H9 (cell line): ENCODE measurements around the gene IMMP2L. TPM values are rescaled to one million over a fixed set of nuclear protein-coding genes. Genes with fewer than 3 reads are reported as not detected.

ENCODE experiments used
- DNase-seq: peaks from one replicate; pipeline ENCODE4 v3.0.0-alpha.2; 2017
- H2AFZ ChIP-seq: one replicate; pipeline ENCODE4 v1.6.1; 2013; ENCODE audit warnings: mild to moderate bottlenecking, low read length, control low read depth, moderate library complexity
- H2AK5ac ChIP-seq: 2 replicates; pipeline ENCODE4 v1.6.1; 2013; ENCODE audit warnings: low read length, control low read depth, mixed read lengths; ENCODE audit not compliant: insufficient read length
- H2BK120ac ChIP-seq: one replicate; pipeline ENCODE4 v1.6.1; 2013; ENCODE audit warnings: low read depth, mild to moderate bottlenecking, low read length, control low read depth, inconsistent platforms; ENCODE audit not compliant: poor library complexity, severe bottlenecking
- H2BK12ac ChIP-seq: 2 replicates; pipeline ENCODE4 v1.6.1; 2013; ENCODE audit warnings: low read length, control low read depth, mixed read lengths, low read depth; ENCODE audit not compliant: insufficient read length
- H2BK15ac ChIP-seq: 2 replicates; pipeline ENCODE4 v1.6.1; 2013; ENCODE audit warnings: low read depth, low read length, control low read depth
- H2BK20ac ChIP-seq: one replicate; pipeline ENCODE4 v1.6.1; 2013; ENCODE audit warnings: low read depth, mild to moderate bottlenecking, low read length, control low read depth, inconsistent platforms; ENCODE audit not compliant: poor library complexity, severe bottlenecking
- H2BK5ac ChIP-seq: 2 replicates; pipeline ENCODE4 v1.6.1; 2013; ENCODE audit warnings: low read length, control low read depth, mixed read lengths; ENCODE audit not compliant: insufficient read length
- H3K14ac ChIP-seq: 2 replicates; pipeline ENCODE4 v1.6.1; 2013; ENCODE audit warnings: low read length, control low read depth; ENCODE audit not compliant: insufficient read depth
- H3K18ac ChIP-seq: 2 replicates; pipeline ENCODE4 v1.6.1; 2013; ENCODE audit warnings: low read depth, mild to moderate bottlenecking, mixed read lengths, low read length, control low read depth; ENCODE audit not compliant: insufficient read length
- H3K23ac ChIP-seq: 2 replicates; pipeline ENCODE4 v1.6.1; 2013; ENCODE audit warnings: low read length, control low read depth, mixed read lengths, low read depth; ENCODE audit not compliant: insufficient read length
- H3K23me2 ChIP-seq: 2 replicates; pipeline ENCODE4 v1.6.1; 2013; ENCODE audit warnings: low read depth, mild to moderate bottlenecking, mixed read lengths, low read length, control low read depth; ENCODE audit not compliant: insufficient read length, poor library complexity, severe bottlenecking
- H3K27ac ChIP-seq: 2 replicates; pipeline ENCODE4 v1.5.1; 2013; ENCODE audit warnings: low read length, control low read depth, mixed read lengths, low read depth; ENCODE audit not compliant: insufficient read length
- H3K27me3 ChIP-seq: 2 replicates; pipeline ENCODE4 v1.6.1; 2013; ENCODE audit warnings: low read length, control low read depth, inconsistent platforms; ENCODE audit not compliant: insufficient read depth
- H3K4ac ChIP-seq: 2 replicates; pipeline ENCODE4 v1.6.1; 2013; ENCODE audit warnings: low read depth, mild to moderate bottlenecking, control low read depth, inconsistent platforms, low read length, moderate library complexity
- H3K4me1 ChIP-seq: 2 replicates; pipeline ENCODE4 v1.6.1; 2013; ENCODE audit warnings: low read length, control low read depth, inconsistent platforms; ENCODE audit not compliant: insufficient read depth
- H3K4me2 ChIP-seq: 2 replicates; pipeline ENCODE4 v1.6.1; 2013; ENCODE audit warnings: low read length, control low read depth, mixed read lengths; ENCODE audit not compliant: insufficient read length, insufficient read depth
- H3K56ac ChIP-seq: 2 replicates; pipeline ENCODE4 v1.6.1; 2013; ENCODE audit warnings: low read depth, mild to moderate bottlenecking, mixed read lengths, low read length, control low read depth; ENCODE audit not compliant: insufficient read length
- H3K79me1 ChIP-seq: 2 replicates; pipeline ENCODE4 v1.6.1; 2013; ENCODE audit warnings: low read depth, mild to moderate bottlenecking, moderate library complexity, low read length, control low read depth, inconsistent platforms; ENCODE audit not compliant: insufficient read depth, poor library complexity, severe bottlenecking
- H3K79me2 ChIP-seq: 2 replicates; pipeline ENCODE4 v1.6.1; 2013; ENCODE audit warnings: low read length, control low read depth, inconsistent platforms; ENCODE audit not compliant: insufficient read depth
- H3K9ac ChIP-seq: 2 replicates; pipeline ENCODE4 v1.6.1; 2013; ENCODE audit warnings: low read length, control low read depth, mixed read lengths; ENCODE audit not compliant: insufficient read length; ENCODE audit errors: extremely low read depth
- H3K9me3 ChIP-seq: one replicate; pipeline ENCODE4 v1.6.1; 2013; ENCODE audit warnings: low read depth, low read length, inconsistent platforms; ENCODE audit not compliant: control insufficient read depth
- H3T11ph ChIP-seq: one replicate; pipeline ENCODE4 v1.6.1; 2013; ENCODE audit warnings: mild to moderate bottlenecking, low read length, control low read depth, inconsistent platforms
- H4K20me1 ChIP-seq: one replicate; pipeline ENCODE4 v1.6.1; 2013; ENCODE audit not compliant: control insufficient read depth, insufficient read length, insufficient read depth
- H4K5ac ChIP-seq: 2 replicates; pipeline ENCODE4 v1.6.1; 2013; ENCODE audit warnings: low read depth, mild to moderate bottlenecking, mixed read lengths, low read length, control low read depth; ENCODE audit not compliant: insufficient read length
- H4K8ac ChIP-seq: replicated peaks from 2 replicates; pipeline ENCODE4 v1.6.1; 2013; ENCODE audit warnings: low read length, control low read depth, mixed read lengths, low read depth; ENCODE audit not compliant: insufficient read length
- H4K91ac ChIP-seq: 2 replicates; pipeline ENCODE4 v1.6.1; 2013; ENCODE audit warnings: low read depth, mild to moderate bottlenecking, moderate library complexity, mixed read lengths, low read length, control low read depth; ENCODE audit not compliant: insufficient read length
- H3K27ac Mint-ChIP-seq, 3 experiments: 2 replicates in 2 of 3; 3 replicates in 1 of 3; pipeline ENCODE4 v1.8.0; 2020 to 2021; ENCODE audit warnings: mixed read lengths in 3 of 3, mild to moderate bottlenecking in 1 of 3, moderate library complexity in 1 of 3
- H3K27me3 Mint-ChIP-seq: 2 replicates; pipeline ENCODE4 v1.8.0; 2021; ENCODE audit warnings: low read depth, mild to moderate bottlenecking, moderate library complexity, mixed read lengths
- H3K36me3 Mint-ChIP-seq, 3 experiments: 2 replicates in 2 of 3; 3 replicates in 1 of 3; pipeline ENCODE4 v1.8.0; 2020 to 2021; ENCODE audit warnings: low read depth in 3 of 3, mixed read lengths in 3 of 3; ENCODE audit not compliant: insufficient read depth in 1 of 3
- H3K4me1 Mint-ChIP-seq, 2 experiments: 2 replicates each; pipeline ENCODE4 v1.8.0; 2020; ENCODE audit warnings: mixed read lengths in 2 of 2
- H3K4me3 Mint-ChIP-seq, 2 experiments: 2 replicates in 1 of 2; 3 replicates in 1 of 2; pipeline ENCODE4 v1.8.0; 2020 to 2021; ENCODE audit warnings: mild to moderate bottlenecking in 2 of 2, mixed read lengths in 2 of 2, moderate library complexity in 1 of 2
- H3K9me3 Mint-ChIP-seq, 2 experiments: 2 replicates in 1 of 2; 3 replicates in 1 of 2; pipeline ENCODE4 v1.8.0; 2020; ENCODE audit warnings: mild to moderate bottlenecking in 2 of 2, mixed read lengths in 2 of 2, moderate library complexity in 1 of 2
- CTCF ChIP-seq: fragments of 200-600 bp; sonication (generic); conservative IDR thresholded peaks from 3 replicates; pipeline ENCODE4 v1.8.0; 2021; ENCODE audit warnings: antibody characterized with exemption, mild to moderate bottlenecking
- WGBS: extraction: QIAGEN DNeasy Blood & Tissue Kit; methylation state at CpG from one replicate; pipeline ENCODE4 v1.1.7; 2013; ENCODE audit warnings: missing lambda C conversion rate, low lambda C conversion rate, mixed read lengths; ENCODE audit not compliant: insufficient read length; ENCODE audit errors: extremely low coverage; 5-methylcytosine and 5-hydroxymethylcytosine counted together
- total RNA-seq: library from RNA; stranded (reverse); gene quantifications from 2 replicates; pipeline ENCODE4 v1.2.1, GENCODE V29; 2021

Gene IMMP2L
- total RNA-seq, 1 experiment from 2014 or later: 14.7 TPM

- no peak overlapping the region for H3K4me2 ChIP-seq
- H4K8ac ChIP-seq: no peak overlapping the region
- H2BK20ac ChIP-seq: no peak overlapping the region
- H3K27ac ChIP-seq: no peak overlapping the region
- no peaks in the 10 kb centered on the region for H3K9me3 Mint-ChIP-seq
- no peak overlapping the region for H2BK120ac ChIP-seq
- H2BK15ac ChIP-seq: no peak overlapping the region
- no peak overlapping the region for H3K27ac Mint-ChIP-seq
- DNase-seq: no peak
- H2BK5ac ChIP-seq: no peak overlapping the region
- no peaks in the 10 kb centered on the region for H3K27me3 ChIP-seq
- no peak overlapping the region for H4K5ac ChIP-seq
- no peaks in the 10 kb centered on the region for H3K36me3 Mint-ChIP-seq
- H2BK12ac ChIP-seq: no peak overlapping the region
- H3K23me2 ChIP-seq: no peaks in the 10 kb centered on the region
- no peak overlapping the region for H3K56ac ChIP-seq
- H3K9ac ChIP-seq: no peak overlapping the region
- peaks cover 4% of the 10 kb centered on the region in 2 experiments for H3K4me1 Mint-ChIP-seq
- no peak overlapping the region for H3K23ac ChIP-seq
- no CpG with 5 or more reads among the region's 3 CpGs for WGBS
- H3K27me3 Mint-ChIP-seq: no peaks in the 10 kb centered on the region
- H3K18ac ChIP-seq: no peak overlapping the region
- TF ChIP-seq CTCF: no peak
- H3K4me3 Mint-ChIP-seq: no peak overlapping the region
- no peak overlapping the region for H3K14ac ChIP-seq
- H2AK5ac ChIP-seq: no peak overlapping the region
- no peaks in the 10 kb centered on the region for H3K79me2 ChIP-seq
- no peak overlapping the region for H3T11ph ChIP-seq
- no peaks in the 10 kb centered on the region for H3K9me3 ChIP-seq
- H3K4me1 ChIP-seq: no peaks in the 10 kb centered on the region; the same call in 1 of the 2 replicates
- no peak overlapping the region for H3K4ac ChIP-seq
- no peak overlapping the region for H4K91ac ChIP-seq
- no peaks in the 10 kb centered on the region for H3K79me1 ChIP-seq
- H4K20me1 ChIP-seq: no peaks in the 10 kb centered on the region
- no peak overlapping the region for H2AFZ ChIP-seq
Measured at GRCh38 chr7:111261496-111261895, 300.8 kb downstream of the IMMP2L start.
